NCI-H1105 (cell line): ENCODE measurements around the gene ILF3.

ENCODE experiments used
- DNase-seq: peaks from one replicate; lab custom pipeline; 2025; lab: John Stamatoyannopoulos, UW

ILF3 gene

DNA sequence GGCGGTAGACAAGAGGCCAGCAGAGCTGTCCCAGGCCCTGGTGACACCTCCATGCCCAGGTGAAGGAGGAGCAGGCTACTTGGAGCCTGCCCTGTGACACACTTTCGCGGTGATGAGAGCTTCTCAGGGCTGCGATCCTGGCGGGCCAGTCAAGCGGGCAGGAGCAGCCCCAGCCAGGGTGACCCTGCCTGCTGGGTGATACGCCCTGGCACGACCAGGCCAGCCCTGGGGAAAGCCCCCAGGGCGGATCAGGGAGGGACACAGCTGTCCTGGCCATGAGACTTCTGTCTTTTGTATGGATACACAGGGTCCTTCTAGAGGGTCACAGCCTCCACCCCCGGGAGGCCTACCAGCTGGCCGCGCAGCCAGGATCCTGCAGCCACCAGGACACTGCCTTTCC, 76.8 kb downstream of the ILF3 start:
- no peak for DNase-seq

DNA sequence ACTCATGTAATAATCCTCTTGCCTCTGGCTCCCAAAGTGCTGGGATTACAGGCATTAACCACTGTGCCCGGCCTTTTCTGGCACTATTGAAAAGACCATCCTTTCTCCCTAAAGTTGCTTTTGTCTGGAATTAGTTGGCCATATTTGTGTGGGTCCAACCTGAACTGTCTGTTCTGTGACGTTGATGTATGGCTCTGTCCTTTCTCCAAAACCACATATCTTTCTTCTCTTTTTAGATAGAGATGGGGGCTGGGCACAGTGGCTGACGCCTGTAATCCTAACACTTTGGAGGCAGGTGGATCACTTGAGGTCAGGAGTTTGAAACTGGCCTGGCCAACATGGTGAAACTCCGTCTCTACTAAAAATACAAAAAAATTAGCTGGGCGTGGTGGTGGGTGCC, 81.6 kb downstream of the ILF3 start:
- DNase-seq: no peak

DNA sequence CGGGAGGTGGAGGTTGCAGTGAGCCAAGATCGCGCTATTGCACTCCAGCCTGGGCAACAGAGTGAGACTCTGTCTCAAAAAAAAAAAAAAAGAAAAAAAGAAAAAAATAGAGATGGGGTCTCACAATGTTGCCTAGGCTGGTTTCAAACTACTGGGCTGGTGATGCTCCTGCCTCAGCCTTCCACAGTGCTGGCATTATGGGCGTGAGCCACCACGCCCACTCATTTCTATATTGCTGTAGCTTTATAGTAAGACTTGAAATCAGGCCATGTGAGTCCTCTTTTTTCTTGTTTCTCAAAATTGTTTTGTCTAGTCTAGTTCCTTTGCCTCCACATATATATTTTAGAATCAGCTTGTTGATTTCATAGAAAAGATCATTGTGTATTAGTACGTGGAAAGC, 82.0 kb downstream of the ILF3 start:
- no peak for DNase-seq

DNA sequence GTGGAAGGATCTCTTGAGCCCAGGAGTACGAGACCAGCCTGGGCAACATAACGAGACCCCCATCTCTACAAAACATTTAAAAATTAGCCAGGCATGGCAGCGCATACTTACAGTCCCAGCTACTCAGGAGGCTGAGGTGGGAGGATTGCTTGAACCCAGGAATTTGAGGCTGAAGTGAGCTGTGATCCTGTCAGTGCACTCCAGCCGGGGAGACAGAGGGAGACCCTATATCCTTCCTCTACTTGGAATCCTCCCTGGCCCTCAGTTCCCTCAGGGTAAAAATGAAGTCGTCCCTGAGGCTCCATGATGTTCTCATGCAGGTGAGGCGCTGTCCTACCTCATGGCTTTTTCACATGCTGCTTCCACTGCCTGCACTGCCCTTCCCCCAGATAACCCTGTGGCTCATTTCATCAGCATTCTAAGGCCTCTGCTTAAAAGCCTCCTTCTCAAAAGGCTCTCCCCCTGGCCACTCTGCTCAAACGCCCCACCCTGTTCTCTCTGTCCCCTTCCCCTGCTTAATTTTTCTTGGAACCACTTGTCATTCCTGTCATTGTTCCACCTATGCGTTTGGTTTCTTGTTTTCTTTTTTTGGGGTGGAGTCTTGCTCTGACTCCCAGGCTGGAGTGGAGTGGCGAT, 82.9 kb downstream of the ILF3 start:
- DNase-seq: no peak

DNA sequence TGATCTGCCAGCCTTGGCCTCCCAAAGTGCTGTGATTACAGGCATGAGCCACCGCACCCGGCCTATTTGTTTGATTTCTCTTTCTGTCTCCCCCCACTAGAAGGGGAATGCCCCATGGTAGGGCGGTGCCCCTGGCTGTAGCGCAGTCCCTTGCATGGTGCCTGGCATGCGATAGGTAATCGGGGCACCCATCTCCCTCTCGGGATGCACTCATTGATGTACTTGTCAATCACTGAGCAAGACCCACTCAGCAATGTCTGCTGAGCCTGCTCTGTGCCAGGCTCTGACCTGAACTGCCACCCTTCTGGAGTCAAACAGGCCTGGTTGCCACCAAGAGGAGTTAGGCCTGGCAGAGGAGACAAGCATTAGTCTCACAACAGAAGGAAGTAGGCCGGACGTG, 83.6 kb downstream of the ILF3 start:
- no peak for DNase-seq

DNA sequence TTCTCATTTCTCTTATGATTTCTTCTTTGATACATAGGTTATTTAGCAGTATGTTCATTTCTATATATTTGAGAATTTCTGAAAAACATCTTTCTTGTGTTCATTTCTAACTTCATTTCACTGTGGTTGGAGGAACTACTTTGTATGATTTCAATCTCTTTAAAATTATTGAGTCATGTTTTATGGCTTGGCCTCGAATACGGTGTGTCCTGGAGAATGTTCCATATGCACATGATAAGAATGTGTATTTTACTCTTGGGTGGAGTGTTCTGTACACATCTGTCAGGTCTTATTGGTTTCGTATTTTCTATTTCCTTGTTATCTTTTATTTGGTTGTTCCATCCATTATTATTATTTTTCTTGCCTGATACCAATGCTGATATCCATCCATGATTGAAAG, 86.7 kb downstream of the ILF3 start:
- DNase-seq: no peak
